Measurements from ENCODE around the gene DMD. TPM values are rescaled to one million over a fixed set of nuclear protein-coding genes. Genes with fewer than 3 reads are reported as not detected.

DMD gene
- total RNA-seq, 1 experiment from 2014 or later: 47.2 TPM

GRCh38 chrX:31272472-31272775 lies 1938.9 kb downstream of the DMD start:
- Mint-ChIP-seq H3K36me3 (ENCODE audit: insufficient read depth, unreplicated experiment) (no peaks in the 10 kb centered on the region), H3K27ac (ENCODE audit: unreplicated experiment) (no peak overlapping the region), H3K4me1 (ENCODE audit: low read depth, unreplicated experiment) (peaks cover 15% of the 10 kb centered on the region), H3K4me3 (ENCODE audit: unreplicated experiment) (no peak overlapping the region), H3K9me3 (ENCODE audit: unreplicated experiment) (peaks cover 10% of the 10 kb centered on the region), H3K27me3 (ENCODE audit: insufficient read depth, unreplicated experiment) (no peaks in the 10 kb centered on the region)
- no peak overlapping the region for H3K4me3 ChIP-seq (ENCODE audit: low read depth, low read length)
- no peak for TF ChIP-seq CTCF (IDR thresholded peaks at IDR 0.05; ENCODE audit: insufficient read depth in 1 of 2, low read depth in 1 of 2, low read length in 1 of 2, severe bottlenecking in 1 of 2, unreplicated experiment in 1 of 2)
- ChIA-PET CTCF (no interaction called here), POLR2A (no interaction called here)
- no TSS peak for BruUV-seq (replicated peaks)
- no peaks in the 10 kb centered on the region for H3K36me3 ChIP-seq (ENCODE audit: control insufficient read depth, insufficient read depth, low read length)
- intact Hi-C loops (cut with micrococcal nuclease; ENCODE audit: unreplicated experiment): loop anchor here (10.0 kb wide), 1 partner anchor 272 kb away; no protein-coding TSS in a partner anchor
- DNase-seq: no peak
- no peaks in the 10 kb centered on the region for H3K4me1 ChIP-seq
- H3K27me3 ChIP-seq (replicated peaks; ENCODE audit: control insufficient read depth, insufficient read depth, low read length): no peaks in the 10 kb centered on the region
- no peaks in the 10 kb centered on the region for H3K9me3 ChIP-seq

GRCh38 chrX:31271615-31272471 lies 1939.5 kb downstream of the DMD start:
- Histone ChIP-seq H3K9me3 (no peaks in the 10 kb centered on the region), H3K4me1 (no peaks in the 10 kb centered on the region), H3K27me3 (replicated peaks; ENCODE audit: control insufficient read depth, insufficient read depth, low read length) (no peaks in the 10 kb centered on the region), H3K4me3 (ENCODE audit: low read depth, low read length) (no peak overlapping the region), H3K36me3 (ENCODE audit: control insufficient read depth, insufficient read depth, low read length) (no peaks in the 10 kb centered on the region)
- H3K27me3 Mint-ChIP-seq (ENCODE audit: insufficient read depth, unreplicated experiment): no peaks in the 10 kb centered on the region
- H3K4me3 Mint-ChIP-seq (ENCODE audit: unreplicated experiment): no peak overlapping the region
- ChIA-PET CTCF (interaction anchor here (0.5 kb wide), 1 partner anchor 16 kb away, joined by 8 read pairs; no protein-coding TSS in a partner anchor), POLR2A (no interaction called here)
- peaks cover 10% of the 10 kb centered on the region for H3K9me3 Mint-ChIP-seq (ENCODE audit: unreplicated experiment)
- intact Hi-C loops (cut with micrococcal nuclease; ENCODE audit: unreplicated experiment): loop anchor here (10.0 kb wide), 1 partner anchor 273 kb away; no protein-coding TSS in a partner anchor
- peaks cover 15% of the 10 kb centered on the region for H3K4me1 Mint-ChIP-seq (ENCODE audit: low read depth, unreplicated experiment)
- no TSS peak for BruUV-seq (replicated peaks)
- DNase-seq: no peak
- H3K27ac Mint-ChIP-seq (ENCODE audit: unreplicated experiment): no peak overlapping the region
- no peak for TF ChIP-seq CTCF (IDR thresholded peaks at IDR 0.05; ENCODE audit: insufficient read depth in 1 of 2, low read depth in 1 of 2, low read length in 1 of 2, severe bottlenecking in 1 of 2, unreplicated experiment in 1 of 2)
- no peaks in the 10 kb centered on the region for H3K36me3 Mint-ChIP-seq (ENCODE audit: insufficient read depth, unreplicated experiment)

- H3K27ac Mint-ChIP-seq (ENCODE audit: unreplicated experiment): no peak overlapping the region
- H3K36me3 ChIP-seq (ENCODE audit: control insufficient read depth, insufficient read depth, low read length): no peaks in the 10 kb centered on the region
- no peaks in the 10 kb centered on the region for H3K4me1 ChIP-seq
- no TSS peak for BruUV-seq (replicated peaks)
- TF ChIP-seq CTCF (IDR thresholded peaks at IDR 0.05; ENCODE audit: insufficient read depth in 1 of 2, low read depth in 1 of 2, low read length in 1 of 2, severe bottlenecking in 1 of 2, unreplicated experiment in 1 of 2): no peak
- H3K27me3 Mint-ChIP-seq (ENCODE audit: insufficient read depth, unreplicated experiment): no peaks in the 10 kb centered on the region
- no peak overlapping the region for H3K4me3 ChIP-seq (ENCODE audit: low read depth, low read length)
- intact Hi-C loops (cut with micrococcal nuclease; ENCODE audit: unreplicated experiment): loop anchor here (5.0 to 10.0 kb wide), 4 partner anchors 58 to 365 kb away; no protein-coding TSS in a partner anchor
- H3K27me3 ChIP-seq (replicated peaks; ENCODE audit: control insufficient read depth, insufficient read depth, low read length): no peaks in the 10 kb centered on the region
- H3K36me3 Mint-ChIP-seq (ENCODE audit: insufficient read depth, unreplicated experiment): peaks cover 5% of the 10 kb centered on the region
- ChIA-PET POLR2A (no interaction called here), CTCF (no interaction called here)
- no peaks in the 10 kb centered on the region for H3K9me3 ChIP-seq
- DNase-seq: peak in 1 of 2 experiments; percentile 31
- peaks cover 13% of the 10 kb centered on the region for H3K4me1 Mint-ChIP-seq (ENCODE audit: low read depth, unreplicated experiment)
- peaks cover 10% of the 10 kb centered on the region for H3K9me3 Mint-ChIP-seq (ENCODE audit: unreplicated experiment)
- H3K4me3 Mint-ChIP-seq (ENCODE audit: unreplicated experiment): no peak overlapping the region
These were observed 1941.4 kb downstream of the DMD start for GRCh38 chrX:31269914-31270313.

Data from Caco-2 (cell line).